WTC11 (cell line): ENCODE results near the gene NCOA6. TPM values are rescaled to one million over a fixed set of nuclear protein-coding genes. Genes with fewer than 3 reads are reported as not detected.

Experiments used
- ATAC-seq: fragments of 200-7000 bp; cut with Tn5 transposase; 2 replicates; pipeline ENCODE4 v1.10.0; 2021; ENCODE audit warnings: mild to moderate bottlenecking, moderate library complexity
- CTCF ChIA-PET: fragments of 300-600 bp; sonication (Branson Sonifier 250); formaldehyde crosslinking; loops from one replicate; lab custom pipeline; 2021; ENCODE audit warnings: antibody characterized with exemption; lab: Charles Lee
- POLR2A ChIA-PET: fragments of 350-600 bp; sonication (Branson Sonifier 250); formaldehyde crosslinking; loops from one replicate; lab custom pipeline; 2021; ENCODE audit warnings: antibody characterized with exemption; lab: Charles Lee
- DNase-seq: peaks from one replicate; pipeline ENCODE4 v3.0.0; 2021; ENCODE audit warnings: low spot score
- H3K27ac Mint-ChIP-seq: 2 replicates; pipeline ENCODE4 v1.8.0; 2021; ENCODE audit warnings: mixed read lengths
- H3K27me3 Mint-ChIP-seq: 2 replicates; pipeline ENCODE4 v1.8.0; 2021; ENCODE audit warnings: low read depth, mild to moderate bottlenecking, moderate library complexity, mixed read lengths
- H3K36me3 Mint-ChIP-seq: 2 replicates; pipeline ENCODE4 v1.8.0; 2021; ENCODE audit warnings: mixed read lengths
- H3K4me1 Mint-ChIP-seq: 2 replicates; pipeline ENCODE4 v1.8.0; 2022; ENCODE audit warnings: mixed read lengths
- H3K4me3 Mint-ChIP-seq: 2 replicates; pipeline ENCODE4 v1.8.0; 2021; ENCODE audit warnings: mild to moderate bottlenecking, moderate library complexity, mixed read lengths
- H3K9me3 Mint-ChIP-seq: 2 replicates; pipeline ENCODE4 v1.8.0; 2021; ENCODE audit warnings: mixed read lengths
- CREM ChIP-seq: sonication (generic); formaldehyde crosslinking; IDR thresholded peaks from 2 replicates; pipeline ENCODE4 v1.8.1; 2022; ENCODE audit warnings: mild to moderate bottlenecking, missing genetic modification reagents, moderate library complexity
- ETV6 ChIP-seq: sonication (generic); formaldehyde crosslinking; IDR thresholded peaks from 2 replicates; pipeline ENCODE4 v1.8.1; 2022; ENCODE audit warnings: mild to moderate bottlenecking, missing genetic modification reagents
- GABPB1 ChIP-seq: sonication (generic); formaldehyde crosslinking; IDR thresholded peaks from 2 replicates; pipeline ENCODE4 v1.8.1; 2023; ENCODE audit warnings: mild to moderate bottlenecking, missing genetic modification reagents
- NFATC4 ChIP-seq: fragments of 250-450 bp; sonication (Bioruptor Pico); IDR thresholded peaks from 2 replicates; pipeline ENCODE4 v1.9.0; 2021; ENCODE audit warnings: mild to moderate bottlenecking
- NFYB ChIP-seq: sonication (generic); formaldehyde crosslinking; conservative IDR thresholded peaks from 2 replicates; pipeline ENCODE4 v1.8.0; 2022; ENCODE audit warnings: low read depth, missing genetic modification reagents
- NR3C1 ChIP-seq: sonication (generic); formaldehyde crosslinking; conservative IDR thresholded peaks from 2 replicates; pipeline ENCODE4 v1.8.1; 2023; ENCODE audit warnings: low read depth, mild to moderate bottlenecking, missing genetic modification reagents
- RELA ChIP-seq: sonication (generic); formaldehyde crosslinking; IDR thresholded peaks from 2 replicates; pipeline ENCODE4 v1.8.1; 2022; ENCODE audit warnings: missing genetic modification reagents, mild to moderate bottlenecking, borderline replicate concordance
- TCF7 ChIP-seq: sonication (generic); formaldehyde crosslinking; IDR thresholded peaks from 2 replicates; pipeline ENCODE4 v1.8.0; 2022; ENCODE audit warnings: mild to moderate bottlenecking, low read depth, missing genetic modification reagents, moderate library complexity
- TEAD1 ChIP-seq: sonication (generic); formaldehyde crosslinking; IDR thresholded peaks from 2 replicates; pipeline ENCODE4 v1.8.0; 2022; ENCODE audit warnings: mild to moderate bottlenecking, missing genetic modification reagents
- ZBTB21 ChIP-seq: sonication (generic); formaldehyde crosslinking; IDR thresholded peaks from 2 replicates; pipeline ENCODE4 v1.8.1; 2023; ENCODE audit warnings: mild to moderate bottlenecking, missing genetic modification reagents, borderline replicate concordance
- ZNF138 ChIP-seq: sonication (generic); formaldehyde crosslinking; conservative IDR thresholded peaks from 2 replicates; pipeline ENCODE4 v1.8.1; 2022; ENCODE audit warnings: mild to moderate bottlenecking, moderate library complexity, missing genetic modification reagents
- ZNF219 ChIP-seq: sonication (generic); formaldehyde crosslinking; IDR thresholded peaks from 2 replicates; pipeline ENCODE4 v1.8.0; 2023; ENCODE audit warnings: missing genetic modification reagents, mild to moderate bottlenecking, borderline replicate concordance
- ZNF317 ChIP-seq: sonication (generic); formaldehyde crosslinking; IDR thresholded peaks from 2 replicates; pipeline ENCODE4 v1.8.1; 2023; ENCODE audit warnings: low read depth, mild to moderate bottlenecking, moderate library complexity, missing genetic modification reagents, borderline replicate concordance
- ZNF416 ChIP-seq: fragments of 250-450 bp; sonication (Bioruptor Pico); IDR thresholded peaks from 2 replicates; pipeline ENCODE4 v1.9.0; 2021; ENCODE audit warnings: mild to moderate bottlenecking, inconsistent platforms
- ZNF423 ChIP-seq: fragments of 250-450 bp; sonication (Bioruptor Pico); IDR thresholded peaks from 2 replicates; pipeline ENCODE4 v2.1.2; 2022; ENCODE audit warnings: mild to moderate bottlenecking, moderate library complexity
- total RNA-seq: library from RNA; stranded (reverse); gene quantifications from 3 replicates; pipeline ENCODE4 v1.2.3, GENCODE V29; 2021
- TF ChIP-seq, protein P1 (sequence below): fragments of 250-450 bp; sonication (Bioruptor Pico); IDR thresholded peaks from 2 replicates; pipeline ENCODE4 v1.9.0; 2021; ENCODE audit warnings: moderate library complexity, mild to moderate bottlenecking, inconsistent platforms, borderline replicate concordance
- TF ChIP-seq, protein P2 (sequence below): sonication (generic); formaldehyde crosslinking; IDR thresholded peaks from 2 replicates; pipeline ENCODE4 v1.8.0; 2023; ENCODE audit warnings: missing genetic modification reagents
- TF ChIP-seq, protein P3 (sequence below): sonication (generic); formaldehyde crosslinking; IDR thresholded peaks from 2 replicates; pipeline ENCODE4 v1.8.1; 2023; ENCODE audit warnings: mild to moderate bottlenecking, missing genetic modification reagents
- TF ChIP-seq, protein P4 (sequence below): sonication (generic); formaldehyde crosslinking; conservative IDR thresholded peaks from 2 replicates; pipeline ENCODE4 v1.8.1; 2022; ENCODE audit warnings: mild to moderate bottlenecking, missing genetic modification reagents
- TF ChIP-seq, protein P5 (sequence below): fragments of 250-450 bp; sonication (Bioruptor Pico); IDR thresholded peaks from 2 replicates; pipeline ENCODE4 v1.8.0; 2021; ENCODE audit warnings: mild to moderate bottlenecking
- TF ChIP-seq, protein P6 (sequence below): fragments of 250-450 bp; sonication (Bioruptor Pico); IDR thresholded peaks from 2 replicates; pipeline ENCODE4 v1.9.0; 2021; ENCODE audit warnings: mild to moderate bottlenecking

The NCOA6 gene
- total RNA-seq, 1 experiment from 2014 or later = 10.1 TPM

DNA sequence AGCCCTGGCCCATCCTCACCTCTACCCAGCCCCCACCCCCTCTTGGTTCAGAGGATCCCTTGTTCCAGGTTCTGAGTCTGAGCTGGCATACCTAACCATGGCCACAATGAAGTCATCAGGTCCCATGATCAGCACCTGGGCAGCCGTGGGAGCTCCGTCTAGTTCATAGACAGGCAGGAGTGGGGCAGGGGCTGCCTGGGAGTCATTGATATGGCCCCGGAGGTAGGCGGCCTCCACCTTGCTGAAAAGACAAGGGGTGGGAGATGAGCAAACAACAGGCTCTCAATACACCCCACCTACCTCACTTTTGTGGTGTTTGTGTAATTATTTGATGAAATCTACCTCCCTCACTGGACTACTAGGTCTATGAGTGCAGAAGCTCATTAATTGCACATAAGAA is 26.8 kb upstream of the NCOA6 start:
- POLR2A ChIA-PET = no interaction called here
- H3K36me3 Mint-ChIP-seq = peaks cover 6% of the 10 kb centered on the region
- no peaks in the 10 kb centered on the region for H3K4me1 Mint-ChIP-seq
- H3K27me3 Mint-ChIP-seq = no peaks in the 10 kb centered on the region
- CTCF ChIA-PET = interaction anchor here (0.5 kb wide), 1 partner anchor 10 kb away, joined by 7 read pairs; no protein-coding TSS in a partner anchor
- H3K9me3 Mint-ChIP-seq = no peaks in the 10 kb centered on the region
- H3K4me3 Mint-ChIP-seq = no peak overlapping the region
- no peak overlapping the region for H3K27ac Mint-ChIP-seq
- ATAC-seq (no peak), DNase-seq (no peak)
- TF ChIP-seq, protein P1, sequence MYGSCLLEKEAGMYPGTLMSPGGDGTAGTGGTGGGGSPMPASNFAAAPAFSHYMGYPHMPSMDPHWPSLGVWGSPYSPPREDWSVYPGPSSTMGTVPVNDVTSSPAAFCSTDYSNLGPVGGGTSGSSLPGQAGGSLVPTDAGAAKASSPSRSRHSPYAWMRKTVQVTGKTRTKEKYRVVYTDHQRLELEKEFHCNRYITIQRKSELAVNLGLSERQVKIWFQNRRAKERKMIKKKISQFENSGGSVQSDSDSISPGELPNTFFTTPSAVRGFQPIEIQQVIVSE (CRISPR knock-in tag) = no peak
- TF ChIP-seq ZNF416 (CRISPR knock-in tag) = no peak

DNA sequence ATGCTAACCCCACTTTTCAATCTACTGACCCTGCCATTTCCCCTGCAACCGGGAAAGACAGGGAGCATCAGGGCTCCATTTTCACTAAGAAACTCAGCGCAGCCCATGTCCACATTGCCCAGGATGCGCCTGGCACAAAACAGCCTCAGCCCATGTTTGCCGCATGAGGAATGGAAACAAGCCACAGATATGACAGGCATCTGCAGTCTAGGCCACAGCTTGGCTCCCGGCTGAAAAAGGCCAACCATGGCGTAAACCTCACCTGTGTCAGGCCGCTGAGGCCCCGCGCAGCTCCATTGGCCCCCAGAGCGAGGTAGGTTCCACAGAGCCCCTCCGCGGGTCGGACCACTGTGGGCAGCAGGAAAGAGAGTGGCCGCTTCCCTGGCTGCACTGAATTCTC is 25.5 kb upstream of the NCOA6 start:
- Mint-ChIP-seq H3K4me3 (no peak overlapping the region), H3K36me3 (peaks cover 6% of the 10 kb centered on the region), H3K27me3 (no peaks in the 10 kb centered on the region), H3K27ac (no peak overlapping the region), H3K9me3 (no peaks in the 10 kb centered on the region), H3K4me1 (no peaks in the 10 kb centered on the region)
- ChIA-PET POLR2A (interaction anchor here (0.5 kb wide), 1 partner anchor 388 kb away, joined by 3 read pairs; no protein-coding TSS in a partner anchor), CTCF (no interaction called here)
- TF ChIP-seq, protein P2, sequence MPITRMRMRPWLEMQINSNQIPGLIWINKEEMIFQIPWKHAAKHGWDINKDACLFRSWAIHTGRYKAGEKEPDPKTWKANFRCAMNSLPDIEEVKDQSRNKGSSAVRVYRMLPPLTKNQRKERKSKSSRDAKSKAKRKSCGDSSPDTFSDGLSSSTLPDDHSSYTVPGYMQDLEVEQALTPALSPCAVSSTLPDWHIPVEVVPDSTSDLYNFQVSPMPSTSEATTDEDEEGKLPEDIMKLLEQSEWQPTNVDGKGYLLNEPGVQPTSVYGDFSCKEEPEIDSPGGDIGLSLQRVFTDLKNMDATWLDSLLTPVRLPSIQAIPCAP (CRISPR knock-in tag) = no peak
- TF ChIP-seq CREM (no peak), ZBTB21 (CRISPR knock-in tag) (no peak), ZNF423 (CRISPR knock-in tag) (no peak), TEAD1 (CRISPR knock-in tag) (no peak), ZNF416 (CRISPR knock-in tag) (no peak), ZNF138 (CRISPR knock-in tag) (no peak), GABPB1 (CRISPR knock-in tag) (no peak), ETV6 (no peak), ZNF219 (no peak), RELA (CRISPR knock-in tag) (no peak), ZNF317 (CRISPR knock-in tag) (no peak), NFYB (CRISPR knock-in tag) (no peak), NFATC4 (CRISPR knock-in tag) (no peak), TCF7 (no peak), NR3C1 (CRISPR knock-in tag) (no peak)
- TF ChIP-seq, protein P3, sequence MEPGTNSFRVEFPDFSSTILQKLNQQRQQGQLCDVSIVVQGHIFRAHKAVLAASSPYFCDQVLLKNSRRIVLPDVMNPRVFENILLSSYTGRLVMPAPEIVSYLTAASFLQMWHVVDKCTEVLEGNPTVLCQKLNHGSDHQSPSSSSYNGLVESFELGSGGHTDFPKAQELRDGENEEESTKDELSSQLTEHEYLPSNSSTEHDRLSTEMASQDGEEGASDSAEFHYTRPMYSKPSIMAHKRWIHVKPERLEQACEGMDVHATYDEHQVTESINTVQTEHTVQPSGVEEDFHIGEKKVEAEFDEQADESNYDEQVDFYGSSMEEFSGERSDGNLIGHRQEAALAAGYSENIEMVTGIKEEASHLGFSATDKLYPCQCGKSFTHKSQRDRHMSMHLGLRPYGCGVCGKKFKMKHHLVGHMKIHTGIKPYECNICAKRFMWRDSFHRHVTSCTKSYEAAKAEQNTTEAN (CRISPR knock-in tag) = no peak
- TF ChIP-seq, protein P4, sequence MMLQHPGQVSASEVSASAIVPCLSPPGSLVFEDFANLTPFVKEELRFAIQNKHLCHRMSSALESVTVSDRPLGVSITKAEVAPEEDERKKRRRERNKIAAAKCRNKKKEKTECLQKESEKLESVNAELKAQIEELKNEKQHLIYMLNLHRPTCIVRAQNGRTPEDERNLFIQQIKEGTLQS = no peak
- TF ChIP-seq, protein P5, sequence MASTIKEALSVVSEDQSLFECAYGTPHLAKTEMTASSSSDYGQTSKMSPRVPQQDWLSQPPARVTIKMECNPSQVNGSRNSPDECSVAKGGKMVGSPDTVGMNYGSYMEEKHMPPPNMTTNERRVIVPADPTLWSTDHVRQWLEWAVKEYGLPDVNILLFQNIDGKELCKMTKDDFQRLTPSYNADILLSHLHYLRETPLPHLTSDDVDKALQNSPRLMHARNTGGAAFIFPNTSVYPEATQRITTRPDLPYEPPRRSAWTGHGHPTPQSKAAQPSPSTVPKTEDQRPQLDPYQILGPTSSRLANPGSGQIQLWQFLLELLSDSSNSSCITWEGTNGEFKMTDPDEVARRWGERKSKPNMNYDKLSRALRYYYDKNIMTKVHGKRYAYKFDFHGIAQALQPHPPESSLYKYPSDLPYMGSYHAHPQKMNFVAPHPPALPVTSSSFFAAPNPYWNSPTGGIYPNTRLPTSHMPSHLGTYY (CRISPR knock-in tag) = no peak
- TF ChIP-seq, protein P6, sequence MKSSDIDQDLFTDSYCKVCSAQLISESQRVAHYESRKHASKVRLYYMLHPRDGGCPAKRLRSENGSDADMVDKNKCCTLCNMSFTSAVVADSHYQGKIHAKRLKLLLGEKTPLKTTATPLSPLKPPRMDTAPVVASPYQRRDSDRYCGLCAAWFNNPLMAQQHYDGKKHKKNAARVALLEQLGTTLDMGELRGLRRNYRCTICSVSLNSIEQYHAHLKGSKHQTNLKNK (CRISPR knock-in tag) = no peak
- DNase-seq = no peak
- ATAC-seq = no peak
